NCI-H128 (cell line): ENCODE data around the gene HRH1.
"Not testable (repeated sequence)": the region's sequence is repeated elsewhere in the genome, so short reads cannot be mapped to it uniquely, and the experiment has no call there.

ENCODE experiments used
- DNase-seq: peaks from one replicate; lab custom pipeline; 2025; ENCODE audit not compliant: unreplicated experiment; lab: John Stamatoyannopoulos, UW

HRH1 gene

DNA sequence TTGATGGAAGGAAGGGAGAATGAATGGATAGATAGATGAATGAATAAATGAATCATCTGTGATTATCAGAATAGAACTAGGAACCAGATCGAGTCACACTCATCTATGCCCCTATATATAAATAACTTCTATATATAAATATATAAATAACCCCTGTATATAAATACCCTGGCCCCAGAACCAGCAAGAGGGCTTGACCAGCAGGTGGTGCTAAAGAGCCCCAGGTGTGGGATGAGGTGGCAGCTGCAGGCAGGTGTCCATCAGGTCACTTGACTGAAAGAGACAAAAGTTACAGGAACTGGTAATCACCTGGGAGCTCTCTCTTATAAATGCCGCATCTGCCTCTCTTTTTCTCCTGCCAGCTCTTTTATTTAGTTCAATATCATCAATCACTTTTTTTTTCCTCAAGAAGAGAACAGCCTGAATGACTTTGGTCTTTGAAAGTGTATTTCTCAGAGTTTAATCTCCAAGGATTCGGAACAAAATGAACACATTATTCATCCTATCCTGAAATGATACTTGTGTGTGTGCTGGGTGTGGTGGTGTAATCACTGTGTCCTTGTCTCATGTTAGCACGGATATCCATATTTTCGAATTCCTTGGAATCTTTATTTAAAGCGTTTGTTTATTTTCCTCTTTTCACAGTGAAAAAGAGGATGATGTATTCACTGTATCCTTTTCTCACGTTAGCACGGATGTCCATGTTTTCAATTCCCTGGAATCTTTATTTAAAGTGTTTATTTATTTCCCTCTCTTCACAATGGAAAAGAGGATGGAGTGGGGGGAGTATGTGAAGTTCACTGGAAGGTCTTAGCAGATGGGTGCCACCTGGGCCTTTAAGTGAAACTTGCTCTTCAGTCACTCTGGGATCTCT is 82.5 kb downstream of the HRH1 start:
- peak; percentile 26 for DNase-seq

DNA sequence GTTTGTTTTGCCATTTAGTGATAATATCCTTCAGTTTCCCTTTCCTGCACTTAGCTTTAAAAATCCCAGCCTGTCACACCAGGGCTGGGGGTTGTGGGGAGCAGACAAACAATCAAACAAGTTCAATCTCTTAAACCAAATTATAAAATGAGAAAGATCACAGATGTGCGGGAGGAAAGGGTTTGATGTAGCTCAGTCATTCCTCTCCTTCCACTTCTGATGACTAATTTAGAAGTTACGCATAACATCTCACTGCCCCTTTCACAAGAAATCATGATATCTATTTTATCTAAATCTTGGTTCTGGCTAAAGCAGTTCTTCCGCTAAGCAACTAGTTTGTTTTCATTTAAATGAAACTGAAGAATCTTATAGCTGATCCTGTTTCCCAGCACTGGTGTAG is 83.8 kb downstream of the HRH1 start:
- DNase-seq: no peak

DNA sequence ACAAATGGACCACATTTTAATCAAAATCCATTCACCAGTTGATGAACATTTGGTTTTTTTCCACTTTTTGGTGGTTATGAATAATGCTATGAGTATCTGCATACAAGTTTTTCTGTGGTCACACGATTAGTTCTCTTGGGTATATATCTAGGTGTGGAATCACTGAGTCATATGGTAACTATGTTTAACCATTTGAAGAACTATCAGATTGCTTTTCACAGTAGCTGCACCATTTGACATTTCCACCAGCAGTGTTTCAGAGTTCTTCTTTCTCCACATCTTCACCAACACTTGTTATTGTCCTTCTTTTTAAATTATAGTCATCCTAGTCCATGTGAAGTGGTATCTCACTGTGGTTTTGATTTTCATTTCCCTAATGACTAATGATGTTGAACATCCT is 84.6 kb downstream of the HRH1 start:
- no peak for DNase-seq

GRCh38 chr3:11239796-11240195 is 85.5 kb downstream of the HRH1 start:
- no peak for DNase-seq

GRCh38 chr3:11240496-11240895 is 86.2 kb downstream of the HRH1 start:
- no peak for DNase-seq

GRCh38 chr3:11244121-11244677 is 89.9 kb downstream of the HRH1 start:
- no peak for DNase-seq

DNA sequence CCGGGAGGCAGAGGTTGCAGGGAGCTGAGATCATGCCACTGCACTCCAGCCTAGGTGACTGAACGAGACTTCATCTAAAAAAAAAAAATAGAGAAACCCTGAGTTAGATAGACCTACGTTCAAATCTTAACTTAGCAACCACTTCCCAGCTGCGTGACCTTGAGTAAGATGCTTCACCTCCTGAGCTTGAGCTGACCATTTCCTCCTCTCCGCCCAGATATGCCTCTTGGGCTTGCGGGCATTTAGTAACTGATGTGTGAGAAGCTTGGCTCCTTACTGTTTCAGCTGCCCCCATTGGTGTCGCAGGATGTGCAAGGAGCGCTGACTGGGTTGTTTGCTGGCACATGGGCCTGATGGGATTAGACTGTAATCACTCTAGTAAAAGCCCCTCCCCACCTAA is 91.0 kb downstream of the HRH1 start:
- no peak for DNase-seq

GRCh38 chr3:11245827-11246662 is 91.8 kb downstream of the HRH1 start:
- no peak for DNase-seq

DNA sequence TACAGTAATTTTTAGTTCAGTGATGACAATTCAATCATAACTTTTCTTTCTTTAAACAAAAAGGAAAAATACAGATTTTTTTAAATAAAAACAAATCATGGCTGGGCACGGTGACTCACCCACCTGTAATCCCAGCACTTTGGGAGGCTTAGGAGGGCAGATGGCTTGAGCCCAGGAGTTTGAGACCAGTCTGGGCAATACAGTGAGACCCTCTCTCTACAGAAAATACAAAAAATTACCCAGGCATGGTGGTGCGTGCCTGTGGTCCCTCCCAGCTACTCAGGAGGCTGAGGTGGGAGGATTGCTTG is 92.3 kb downstream of the HRH1 start:
- no peak for DNase-seq

DNA sequence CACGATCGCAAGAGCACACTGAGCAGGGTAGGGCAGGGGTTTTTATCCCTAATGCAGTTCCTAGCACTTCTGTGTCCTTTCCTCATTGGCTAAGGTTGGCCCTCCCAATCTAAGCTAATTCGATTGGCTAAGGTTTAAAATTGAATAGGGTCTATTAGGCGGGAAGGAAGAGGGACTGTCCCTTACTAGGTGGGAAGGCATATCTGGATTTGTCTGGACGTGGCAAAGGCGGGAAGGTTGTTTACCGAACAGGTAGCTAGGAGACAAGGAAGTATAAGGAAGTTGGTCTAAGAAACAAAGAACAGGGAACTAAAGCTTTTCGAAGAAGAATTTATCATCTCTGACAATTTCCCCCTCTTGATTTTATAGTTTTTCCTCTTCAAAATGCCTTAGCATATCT is 93.1 kb downstream of the HRH1 start:
- DNase-seq: no peak

DNA sequence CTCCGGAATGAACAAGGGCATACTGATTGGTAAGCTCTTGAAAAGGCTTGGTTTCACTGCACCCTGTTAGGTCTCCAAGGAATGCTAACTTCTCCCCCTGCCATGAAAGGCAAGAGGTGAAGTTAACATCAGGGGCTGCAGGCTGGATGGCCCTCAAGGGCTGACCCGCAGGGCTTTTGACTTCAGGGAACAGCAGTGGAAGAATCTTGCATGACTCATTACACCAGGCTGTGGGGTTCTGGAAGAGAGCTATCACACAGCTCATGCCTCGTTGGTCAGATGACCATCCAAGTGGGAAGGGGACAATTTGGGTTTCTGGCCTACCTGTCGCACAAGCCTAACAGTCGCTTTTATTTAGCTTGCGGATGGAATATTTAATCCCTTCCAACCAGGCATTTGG is 94.3 kb downstream of the HRH1 start:
- DNase-seq: no peak

DNA sequence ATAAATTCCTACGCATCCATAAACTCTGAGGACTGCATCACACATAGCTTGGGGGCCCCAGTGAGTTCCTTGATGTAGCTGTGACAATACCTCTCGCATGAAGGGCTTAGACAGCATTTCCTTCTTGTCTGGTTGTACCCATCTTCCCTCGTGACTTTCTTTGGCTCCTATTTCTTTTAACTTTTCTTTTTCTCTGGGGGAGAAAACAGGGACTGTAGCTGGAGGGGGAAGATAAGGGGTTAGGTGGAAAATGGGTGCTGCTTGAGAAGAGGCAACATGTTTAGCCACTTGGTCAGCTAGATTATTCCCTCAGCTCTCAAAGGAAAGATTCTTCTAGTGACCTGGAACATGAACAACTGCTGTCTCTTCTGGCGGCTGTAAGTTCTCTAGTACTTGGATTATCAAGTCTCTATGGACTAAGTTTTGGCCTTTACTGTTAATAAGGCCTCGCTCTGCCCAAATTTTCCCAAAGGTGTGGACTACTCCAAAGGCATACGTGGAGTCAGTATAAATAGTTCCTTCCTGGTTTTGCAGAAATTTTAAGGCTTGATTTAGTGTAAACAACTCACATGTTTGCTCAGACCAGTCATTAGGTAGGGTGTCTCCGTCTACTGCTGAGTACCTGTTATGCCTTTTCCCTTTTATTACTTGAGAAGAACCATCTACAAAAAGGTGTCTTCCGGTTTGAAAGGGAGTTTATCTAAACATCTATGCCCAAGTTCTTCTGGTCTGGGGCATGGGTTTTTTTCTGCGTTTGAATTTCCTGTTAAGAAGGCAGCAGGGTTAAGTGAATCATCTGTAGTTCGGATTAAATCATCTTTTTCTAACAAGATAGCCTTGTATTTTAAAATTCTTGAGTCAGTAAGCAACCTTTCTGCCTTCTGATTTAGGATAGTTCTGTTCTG is 96.9 kb downstream of the HRH1 start:
- no peak for DNase-seq

DNA sequence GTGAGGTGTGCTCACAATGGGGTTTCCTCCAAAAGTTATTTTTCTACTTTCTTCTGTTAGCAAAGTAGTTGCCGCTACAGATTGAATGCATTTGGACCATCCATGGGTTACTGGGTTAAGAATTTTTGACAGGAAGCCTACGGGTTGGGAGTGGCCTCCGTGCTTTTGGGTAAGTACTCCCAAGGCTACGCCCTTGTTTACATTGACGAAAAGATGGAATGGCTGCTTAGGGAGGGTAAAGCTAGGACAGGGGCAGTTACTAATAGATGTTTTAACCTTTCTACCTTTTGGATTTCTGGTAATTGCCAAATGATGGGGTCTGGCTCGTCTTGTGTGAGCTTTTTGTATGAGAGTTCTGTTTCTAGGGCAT is 97.5 kb downstream of the HRH1 start:
- no peak for DNase-seq

- DNase-seq: no peak
Observed at GRCh38 chr3:11254876-11255275, 100.6 kb downstream of the HRH1 start.

DNA sequence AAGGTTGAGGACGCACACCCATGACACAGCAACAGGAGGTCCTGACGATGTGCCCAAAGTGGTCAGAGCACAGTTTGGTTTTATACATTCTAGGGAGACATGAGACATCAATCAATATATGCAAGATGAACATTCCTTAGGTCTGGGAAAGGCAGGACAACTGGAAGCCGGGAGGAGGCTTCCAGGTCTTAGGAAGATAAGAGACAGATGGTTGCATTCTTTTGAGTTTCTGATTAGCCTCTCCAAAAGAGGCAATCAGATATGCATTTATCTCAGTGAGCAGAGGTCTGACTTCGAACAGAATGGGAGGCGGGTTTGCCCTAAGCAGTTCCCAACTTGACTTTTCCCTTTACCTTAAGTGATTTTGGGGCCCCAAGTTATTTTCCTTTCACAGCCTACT is 101.2 kb downstream of the HRH1 start:
- not testable (repeated sequence) for DNase-seq

- no peak for DNase-seq
Observed at GRCh38 chr3:11258958-11259357, 104.7 kb downstream of the HRH1 start.

- no peak for DNase-seq
Observed at GRCh38 chr3:11260460-11260859, 106.2 kb downstream of the HRH1 start.

- DNase-seq: no peak
Observed at GRCh38 chr3:11269007-11269406, 114.7 kb downstream of the HRH1 start.

DNA sequence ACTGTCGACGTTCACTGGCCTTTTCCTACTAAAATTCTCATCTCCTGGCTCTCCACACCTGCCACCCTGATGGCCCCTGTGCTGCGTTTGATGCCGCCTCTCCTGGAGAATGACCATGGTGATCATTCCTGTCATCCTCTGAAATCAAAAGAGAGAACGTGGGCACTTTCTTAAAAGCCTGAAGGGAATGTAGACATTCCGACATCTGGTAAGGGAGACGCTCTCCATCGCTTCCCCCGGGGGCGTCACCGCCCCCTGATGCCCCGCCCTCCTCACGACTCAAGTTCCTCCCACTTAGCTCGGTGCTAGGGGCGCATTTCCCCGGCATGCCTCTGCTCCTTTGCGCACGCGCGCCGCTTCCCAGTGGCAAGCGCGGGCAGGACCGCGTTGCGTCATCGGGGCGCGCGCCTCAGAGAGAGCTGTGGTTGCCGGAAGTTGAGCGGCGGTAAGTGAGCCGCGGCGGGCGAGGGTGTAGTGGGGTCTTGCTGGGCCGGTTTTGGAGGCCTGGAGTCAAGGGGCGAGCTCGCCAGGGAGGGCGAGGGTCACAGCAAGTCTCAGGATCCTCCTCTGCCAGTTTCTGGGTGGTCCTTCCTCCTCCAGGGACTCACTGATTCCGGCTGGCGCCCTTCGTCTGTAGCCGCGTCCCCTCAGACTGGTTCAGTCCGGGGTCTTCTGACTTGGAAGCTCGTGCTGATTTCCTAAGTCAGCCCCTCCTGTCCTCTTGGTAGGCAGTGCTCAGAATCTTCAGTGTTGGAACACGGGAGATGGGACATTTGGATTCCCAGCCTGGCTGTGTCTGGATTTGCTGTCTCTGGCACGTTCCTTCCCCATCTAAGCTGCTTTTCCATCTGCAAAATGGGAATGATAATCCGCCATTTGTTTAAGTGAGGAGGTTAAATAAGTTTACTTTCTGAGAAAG is 118.0 kb downstream of the HRH1 start, which contains the start of gene ATG7:
ATG7 (plus strand) TSS at position 412 of the 919 bp plus-strand sequence. CDS start 26,299 bp downstream, outside the sequence.
- peak; percentile 67 for DNase-seq
